SU-DHL-6 (cell line): ENCODE results near the gene C1orf116.

ENCODE experiments used
- CTCF ChIP-seq: fragments of 200-600 bp; sonication (generic); IDR thresholded peaks from one replicate; pipeline ENCODE4 v1.5.1; 2017; ENCODE audit warnings: antibody characterized with exemption, mild to moderate bottlenecking, low read length, moderate library complexity; ENCODE audit not compliant: insufficient read depth, poor library complexity, severe bottlenecking
- EZH2phosphoT487 ChIP-seq: fragments of 200-600 bp; sonication (generic), shearing (Covaris generic); conservative IDR thresholded peaks from 2 replicates; pipeline ENCODE4 v1.6.1; 2018; ENCODE audit warnings: mild to moderate bottlenecking, antibody characterized with exemption, low read length, moderate library complexity, mixed read lengths

- no peak for TF ChIP-seq CTCF
- TF ChIP-seq EZH2phosphoT487 = no peak
Measured at GRCh38 chr1:207081806-207082205, 49.2 kb upstream of the C1orf116 start.
